Stimulated activated CD8-positive, alpha-beta memory T cell treated with anti-CD3 and anti-CD28 coated beads, Interleukin-7, amount 100 ng/mL, for 1 hour (primary cell): Measurements from ENCODE around the gene MOB2.

Experiments used
- DNase-seq, 2 donors: peaks; one replicate each; pipeline ENCODE4 v3.0.0-alpha.2; 2020; ENCODE audit warnings: low read depth in 2 of 2

The MOB2 gene

DNA sequence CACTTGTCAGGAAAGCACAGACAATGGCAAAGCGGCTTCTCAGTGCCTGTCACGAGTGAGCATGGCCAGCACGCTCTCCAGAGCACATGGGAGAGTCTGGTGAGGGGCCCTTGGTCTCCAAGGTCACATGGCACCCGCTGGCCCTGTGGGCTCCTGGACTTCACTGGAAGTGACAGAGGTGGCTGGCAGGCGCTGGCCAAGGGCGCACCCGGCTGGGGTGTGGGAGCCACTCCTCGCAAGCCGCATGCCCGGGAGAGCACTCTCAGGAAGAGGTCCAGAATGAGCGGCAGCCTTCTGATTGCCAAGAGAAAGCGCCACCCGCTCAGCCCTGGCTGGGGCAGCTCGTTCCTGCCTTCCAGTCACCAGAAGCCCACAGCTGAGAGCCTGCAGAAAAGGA is 17.1 kb upstream of the MOB2 start:
- no peak for DNase-seq

DNA sequence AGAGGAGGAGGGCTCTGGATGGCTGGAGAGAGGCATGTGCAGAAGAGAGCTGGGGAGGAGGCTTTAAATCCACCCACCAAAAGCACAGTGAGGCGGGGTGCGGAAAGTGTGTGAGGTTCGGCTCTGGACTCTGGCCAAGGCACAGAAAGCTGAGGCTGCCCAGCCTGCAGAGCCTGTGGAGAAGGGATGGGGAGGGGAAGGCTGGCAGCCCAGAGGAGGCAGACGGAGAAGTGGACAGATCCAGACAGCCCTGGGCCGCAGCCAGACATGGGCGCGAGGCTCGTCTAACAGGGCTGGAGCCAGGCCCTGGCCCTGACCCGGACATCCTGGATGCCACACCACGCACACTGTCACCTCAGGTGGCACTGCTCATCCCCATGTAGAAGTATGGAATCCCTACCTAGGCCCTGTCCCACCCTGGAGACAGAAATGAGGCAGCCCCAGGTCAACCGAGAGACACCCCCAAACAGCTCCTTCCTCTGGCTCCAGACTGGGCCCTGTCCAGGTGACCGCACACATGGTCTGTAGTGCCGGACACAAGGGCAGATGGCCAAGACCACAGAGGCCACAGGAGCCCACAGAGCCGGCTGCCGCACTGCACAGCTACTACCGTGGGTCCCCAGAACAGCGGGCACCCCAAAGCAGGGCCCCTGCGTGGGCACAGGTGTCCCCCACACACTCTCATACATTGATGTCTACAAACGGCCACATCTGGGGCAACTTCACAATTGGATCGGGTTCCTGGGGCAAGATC is 16.6 kb upstream of the MOB2 start:
- DNase-seq = no peak

DNA sequence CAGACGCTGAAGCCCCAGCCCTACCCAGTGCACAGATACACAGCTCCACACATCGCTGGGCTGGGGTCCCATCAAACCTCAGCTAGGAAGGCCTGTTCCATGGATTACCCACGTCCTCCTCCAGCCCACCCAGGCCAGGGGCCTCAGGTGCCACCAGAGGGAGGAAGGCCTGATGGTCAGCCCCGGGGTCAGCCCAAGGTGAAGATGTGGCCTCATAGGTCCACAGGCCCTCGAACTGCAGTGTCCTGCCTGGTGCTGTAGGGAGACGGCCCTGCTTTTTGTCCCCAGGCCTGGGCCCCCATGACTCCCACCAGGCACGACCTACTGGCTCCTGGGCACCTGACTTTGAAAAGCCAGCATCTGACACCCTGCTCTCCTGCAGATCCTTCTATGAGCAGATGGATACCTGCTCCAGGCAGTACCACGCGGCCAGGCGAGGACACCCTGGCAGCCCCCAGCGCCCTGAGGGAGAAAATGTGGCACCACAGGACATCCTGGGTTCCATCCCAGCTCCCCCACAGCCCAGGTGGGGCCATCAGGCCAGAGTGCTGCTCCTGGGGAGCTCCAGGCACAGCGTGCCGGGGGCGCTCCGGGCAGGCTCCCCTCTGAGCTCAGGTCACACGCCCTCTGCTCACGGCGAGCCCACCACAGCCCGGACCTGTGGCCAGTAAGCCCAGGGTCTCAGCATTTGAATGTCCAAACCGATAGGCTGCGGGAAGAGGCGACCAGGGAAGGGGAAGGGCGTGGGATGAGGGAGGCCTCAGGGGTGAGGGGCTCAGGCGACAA is 15.8 kb upstream of the MOB2 start:
- no peak for DNase-seq

DNA sequence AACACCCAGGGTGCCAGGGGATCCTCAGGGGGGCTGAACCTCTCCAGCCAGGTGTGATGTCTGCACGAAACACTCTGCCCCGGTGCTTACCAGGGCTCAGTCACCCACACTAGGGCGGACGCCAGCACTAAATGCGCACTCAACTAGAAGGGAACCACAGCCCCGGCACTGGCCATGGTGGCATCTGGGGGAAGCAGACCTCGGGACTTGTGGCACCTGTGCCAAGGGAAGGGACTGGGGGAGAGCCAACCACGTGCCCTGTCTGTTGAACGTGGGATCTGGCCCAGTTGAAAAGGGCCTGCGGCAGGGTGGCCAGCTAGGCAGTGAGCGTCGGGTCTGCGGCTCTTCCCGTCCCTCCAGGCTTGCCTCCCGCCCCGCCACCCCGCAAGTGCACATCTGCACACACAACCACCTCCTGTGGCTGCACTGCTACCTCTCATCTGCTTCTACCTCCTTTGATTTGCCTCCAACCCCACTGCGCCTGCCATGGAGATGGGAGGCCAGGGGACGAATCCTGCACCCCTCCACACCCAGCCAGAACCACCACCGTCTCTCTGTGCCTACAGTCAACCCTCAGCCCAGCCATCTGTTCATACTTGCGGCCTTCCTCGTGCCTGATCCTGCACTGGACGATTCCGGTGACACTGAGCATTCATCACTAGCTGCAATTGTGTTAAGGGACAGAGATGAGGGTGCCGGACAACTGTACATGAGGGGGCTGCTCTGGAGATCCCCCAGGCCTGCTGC is 15.0 kb upstream of the MOB2 start:
- DNase-seq = no peak

DNA sequence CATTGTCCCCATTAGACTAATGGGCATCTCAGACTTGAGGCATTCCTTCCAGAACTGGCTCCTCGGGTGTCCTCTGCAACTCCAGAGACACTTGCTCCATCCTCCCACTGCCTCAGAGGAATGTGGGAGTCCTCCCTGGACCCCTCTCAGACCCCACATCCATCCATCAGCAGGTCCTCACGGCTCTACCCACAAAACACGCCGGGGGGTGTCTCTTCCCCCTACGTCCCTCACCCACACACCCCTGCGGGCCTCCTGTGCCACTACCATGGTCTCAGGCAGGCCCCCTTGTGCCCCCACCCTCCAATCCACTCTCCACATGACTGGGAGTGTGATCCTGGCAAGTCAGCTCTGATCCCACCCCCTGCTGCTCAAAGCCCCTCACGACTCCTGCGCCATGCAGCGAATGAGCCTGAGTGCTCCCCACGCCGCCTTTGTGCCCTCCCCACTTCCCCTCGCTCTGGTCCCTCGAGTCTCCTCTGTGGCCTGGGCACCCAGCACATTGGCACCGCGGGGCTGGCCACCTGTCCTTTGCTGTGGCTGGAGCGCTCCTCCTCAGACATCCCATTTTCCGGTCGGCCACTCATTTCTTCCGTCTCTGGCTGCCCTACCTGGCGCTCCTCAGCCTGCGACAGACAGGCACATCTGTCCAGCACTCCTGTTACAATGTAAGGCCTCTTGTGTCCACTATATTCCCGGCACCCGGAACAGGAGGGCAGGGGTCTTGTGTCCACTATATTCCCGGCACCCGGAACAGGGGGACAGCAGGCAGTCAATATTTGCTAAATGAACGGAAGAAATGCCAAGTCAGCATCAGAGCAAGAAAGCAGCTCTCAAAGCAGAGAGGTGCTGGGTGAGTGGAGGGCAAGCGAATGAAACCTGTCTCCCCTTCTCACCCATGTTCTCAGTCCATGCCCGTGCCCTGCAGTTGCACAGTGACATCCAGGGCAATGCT is 14.2 kb upstream of the MOB2 start:
- no peak for DNase-seq

DNA sequence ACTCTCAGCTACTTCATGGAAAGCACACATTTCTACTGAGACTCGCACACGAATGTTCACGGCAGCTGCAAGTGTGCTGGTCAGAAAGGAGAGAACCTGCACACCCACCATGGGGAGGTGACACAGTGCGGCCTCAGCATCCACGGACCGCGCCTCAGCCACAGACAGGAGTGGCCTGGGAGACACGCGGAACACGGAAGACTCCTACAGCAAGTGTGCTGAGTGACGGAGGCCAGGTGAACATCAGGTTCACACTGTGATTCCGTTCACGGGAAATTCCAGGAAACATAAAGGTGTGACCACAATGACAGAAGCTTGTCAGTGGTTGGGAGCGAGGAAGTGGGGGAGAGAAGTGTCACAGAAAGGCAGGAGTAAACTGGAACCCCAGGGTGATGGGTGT is 13.3 kb upstream of the MOB2 start:
- DNase-seq = no peak

DNA sequence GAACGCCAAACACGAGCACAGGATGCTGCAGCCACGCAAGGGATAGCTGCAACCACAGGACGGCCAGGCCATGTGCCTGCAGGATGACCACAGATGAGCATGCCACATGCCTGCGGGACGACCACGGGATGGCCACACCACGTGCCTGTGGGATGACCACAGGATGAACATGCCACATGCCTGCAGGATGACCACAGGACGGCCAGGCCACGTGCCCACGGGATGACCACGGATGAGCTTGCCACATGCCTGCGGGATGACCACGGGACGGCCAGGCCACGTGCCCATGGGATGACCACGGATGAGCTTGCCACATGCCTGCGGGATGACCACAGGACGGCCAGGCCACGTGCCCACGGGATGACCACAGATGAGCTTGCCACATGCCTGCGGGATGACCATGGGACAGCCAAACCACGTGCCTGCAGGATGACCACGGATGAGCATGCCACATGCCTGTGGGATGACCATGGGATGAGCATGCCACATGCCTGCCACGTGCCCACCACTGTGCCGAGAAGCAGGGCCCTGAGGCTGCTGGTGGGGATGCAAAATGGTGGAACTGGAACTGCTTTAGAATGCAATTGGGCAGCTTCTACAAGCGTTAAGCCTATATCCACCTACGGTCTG is 12.8 kb upstream of the MOB2 start:
- no peak for DNase-seq

DNA sequence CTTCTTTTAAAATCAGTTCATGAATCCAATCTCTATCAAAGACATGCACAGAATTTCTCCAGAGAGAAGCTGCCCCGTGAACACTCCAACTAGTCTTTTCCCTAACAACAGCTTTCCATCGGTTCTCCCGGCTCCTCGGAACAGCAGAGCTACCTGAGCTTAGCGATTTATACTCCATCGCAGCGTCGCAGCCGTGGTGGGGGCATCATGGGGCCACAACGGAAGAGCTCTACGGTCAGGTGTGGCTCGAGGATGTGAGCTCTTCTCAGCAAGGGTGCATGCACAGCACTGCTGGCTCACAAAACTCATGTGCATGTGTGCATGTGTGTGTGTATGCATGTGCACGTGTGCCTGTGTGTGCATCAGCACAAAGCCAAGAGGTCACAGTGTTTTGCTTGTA is 11.7 kb upstream of the MOB2 start:
- no peak for DNase-seq

DNA sequence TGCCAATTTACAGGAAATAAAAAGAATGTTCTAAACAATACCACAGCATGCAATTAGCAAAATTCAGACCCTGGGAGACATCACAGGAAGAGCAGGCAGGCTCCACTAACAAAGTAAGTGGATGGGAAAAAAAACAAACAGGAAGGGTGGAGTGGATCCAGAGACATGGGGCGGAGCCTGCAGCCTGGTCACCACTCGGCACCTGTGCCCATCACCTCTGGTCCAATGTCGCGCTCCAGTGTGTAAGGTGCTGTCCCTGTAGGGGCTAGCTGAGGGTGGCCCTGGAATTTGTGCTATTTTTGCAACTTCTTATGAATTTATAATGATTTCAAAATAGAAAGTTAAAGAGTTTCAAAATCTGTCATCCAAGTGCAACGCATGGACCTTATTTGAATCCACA is 11.0 kb upstream of the MOB2 start:
- DNase-seq = no peak

DNA sequence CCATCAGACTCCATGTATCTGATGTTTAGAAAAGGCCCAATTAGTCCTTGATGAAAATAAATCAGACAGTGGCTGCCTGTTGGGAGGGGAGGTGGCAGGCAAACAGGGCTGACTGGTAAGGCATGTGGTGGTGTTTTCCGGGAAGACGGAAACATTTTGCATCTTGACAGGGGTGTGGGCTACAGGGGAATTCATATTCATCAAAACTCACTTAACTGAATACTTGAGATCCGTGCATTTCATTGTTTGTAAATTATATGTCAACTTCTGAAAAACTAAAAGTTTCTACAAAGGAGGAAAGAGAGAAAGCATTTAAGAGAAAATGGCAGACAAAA is 10.1 kb upstream of the MOB2 start:
- DNase-seq = no peak

DNA sequence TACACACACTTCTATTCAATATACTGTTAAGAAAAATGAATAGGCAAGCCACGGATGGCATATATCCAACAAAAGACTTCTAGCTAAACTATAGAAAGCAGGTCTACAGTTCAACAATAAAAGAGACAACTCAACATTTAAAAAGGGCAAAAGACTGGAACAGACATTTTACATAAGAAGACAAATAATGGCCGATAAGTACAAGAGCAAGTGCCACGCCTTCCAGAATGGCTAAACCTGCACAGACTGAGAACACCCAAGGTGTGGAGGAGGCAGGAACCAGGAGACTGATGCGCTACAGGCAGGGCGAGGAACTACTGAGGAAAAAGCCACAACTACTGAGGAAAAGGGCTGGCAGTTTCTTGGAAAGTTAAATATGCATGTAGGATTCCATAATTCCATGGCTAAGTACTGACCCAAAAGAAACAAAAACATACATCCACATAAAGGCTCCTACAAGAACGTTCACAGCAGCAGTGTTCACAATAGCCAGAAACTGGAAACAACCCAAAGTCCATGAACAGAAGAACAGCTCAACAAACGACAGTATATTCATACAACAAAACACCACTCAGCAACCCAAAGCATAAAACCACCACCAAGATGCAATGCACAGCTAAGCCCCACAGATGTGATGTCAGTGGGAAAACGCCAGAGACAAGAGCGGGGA is 9.6 kb upstream of the MOB2 start:
- no peak for DNase-seq

DNA sequence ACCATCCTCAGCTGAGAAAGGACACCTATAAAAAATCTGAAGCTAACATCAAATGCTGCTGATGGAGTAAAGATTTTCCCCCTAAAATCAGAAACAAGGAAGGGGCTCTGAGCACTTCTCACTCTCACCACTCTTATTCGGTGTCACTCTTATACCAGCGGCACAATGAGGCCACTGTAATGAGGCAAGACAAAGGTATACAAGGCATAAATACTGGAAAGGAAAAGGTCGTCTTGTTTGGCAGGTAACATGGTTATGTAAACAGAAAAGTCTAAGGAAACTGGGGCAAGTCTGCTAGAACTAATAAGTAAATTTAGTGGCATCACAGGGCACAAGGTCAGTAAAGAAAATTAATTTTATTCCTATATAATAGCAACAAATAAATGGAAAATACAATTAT is 8.1 kb upstream of the MOB2 start:
- DNase-seq = no peak

DNA sequence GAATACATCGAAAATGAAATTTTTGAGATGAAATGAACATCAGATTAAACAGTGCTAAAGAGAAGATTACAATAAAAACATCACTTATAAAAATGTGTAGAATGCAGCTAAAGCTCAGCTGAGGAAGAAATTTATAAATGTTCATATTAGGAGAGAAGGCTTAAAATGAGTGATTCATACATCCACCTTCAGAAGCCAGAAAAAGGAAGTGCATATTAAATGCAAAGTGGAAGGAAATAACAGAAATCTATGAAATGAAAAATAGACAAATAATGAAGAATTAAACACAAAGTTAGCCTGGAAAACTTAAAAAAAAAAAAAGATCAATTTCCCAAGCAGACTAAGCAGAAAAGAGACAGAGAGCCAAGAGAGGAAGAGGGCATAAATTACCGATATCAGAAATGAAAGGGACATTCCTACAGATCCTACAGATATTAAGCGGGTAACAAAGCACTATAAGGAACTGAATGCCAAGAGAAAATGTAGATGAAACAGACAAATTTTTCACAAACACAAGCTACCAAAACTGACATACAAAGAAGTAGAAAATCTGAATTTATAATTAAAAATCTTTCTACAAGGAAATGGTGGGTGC is 7.2 kb upstream of the MOB2 start:
- DNase-seq = no peak

DNA sequence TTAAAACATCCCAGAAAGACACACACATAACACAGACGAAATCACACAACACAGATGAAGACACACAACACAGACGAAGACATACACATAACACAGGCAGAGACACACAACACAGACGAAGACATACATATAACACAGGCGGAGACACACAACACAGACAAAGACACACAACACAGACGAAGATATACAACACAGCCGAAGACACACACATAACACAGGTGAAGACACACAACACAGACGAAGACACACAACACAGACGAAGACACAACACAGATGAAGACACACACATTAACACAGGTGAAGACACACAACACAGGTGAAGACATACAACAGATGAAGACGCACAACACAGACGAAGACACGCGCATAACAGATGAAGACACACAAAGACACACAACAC is 4.8 kb upstream of the MOB2 start:
- DNase-seq = no peak

DNA sequence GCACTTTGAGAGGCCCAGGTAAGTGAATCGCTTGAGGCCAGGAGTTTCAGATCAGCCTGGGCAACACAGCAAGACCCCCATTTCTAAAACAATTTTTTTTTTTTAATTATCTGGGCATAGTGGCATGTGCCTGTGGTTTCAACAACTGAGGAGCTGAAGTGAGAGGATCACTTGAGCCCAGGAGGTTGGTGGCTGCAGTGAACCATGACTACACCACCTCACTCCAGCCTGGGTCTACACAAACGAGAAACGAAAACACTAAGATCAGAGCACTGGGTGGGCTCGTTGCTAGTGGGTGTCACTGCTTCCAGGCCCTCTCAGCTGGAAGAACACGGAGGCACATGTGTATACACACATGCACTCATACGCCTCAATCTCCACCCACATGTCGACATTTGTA is 4.1 kb upstream of the MOB2 start:
- no peak for DNase-seq

DNA sequence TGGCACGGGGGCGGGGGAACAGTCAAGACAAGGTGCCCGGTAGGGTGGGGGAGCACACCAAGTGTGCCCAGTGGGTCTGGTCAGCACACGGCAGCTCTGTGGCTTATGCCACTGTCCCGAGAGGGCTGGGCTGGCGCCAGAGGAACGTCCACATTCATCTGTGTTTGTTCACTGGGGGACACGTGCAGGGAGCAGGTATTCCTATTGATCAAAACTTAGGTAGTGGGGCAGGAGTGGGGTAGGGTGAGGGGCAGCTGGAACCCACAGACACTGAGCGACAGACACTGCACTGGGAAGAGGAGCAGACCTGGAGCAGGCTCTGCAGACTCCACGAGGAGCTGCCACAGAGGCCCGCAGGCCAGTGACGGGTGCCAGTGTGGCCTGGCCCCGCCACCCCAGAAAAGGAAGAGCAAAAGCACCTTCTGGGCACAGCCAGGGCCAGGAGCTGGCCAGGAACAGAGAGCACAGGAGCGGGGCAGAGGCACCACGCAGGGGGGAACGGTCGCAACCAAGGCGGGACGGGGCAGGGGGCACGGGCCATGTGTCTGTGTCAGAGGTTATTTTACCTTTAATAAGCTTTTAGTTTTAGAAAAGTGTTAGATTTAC is 2.1 kb upstream of the MOB2 start:
- DNase-seq = no peak

DNA sequence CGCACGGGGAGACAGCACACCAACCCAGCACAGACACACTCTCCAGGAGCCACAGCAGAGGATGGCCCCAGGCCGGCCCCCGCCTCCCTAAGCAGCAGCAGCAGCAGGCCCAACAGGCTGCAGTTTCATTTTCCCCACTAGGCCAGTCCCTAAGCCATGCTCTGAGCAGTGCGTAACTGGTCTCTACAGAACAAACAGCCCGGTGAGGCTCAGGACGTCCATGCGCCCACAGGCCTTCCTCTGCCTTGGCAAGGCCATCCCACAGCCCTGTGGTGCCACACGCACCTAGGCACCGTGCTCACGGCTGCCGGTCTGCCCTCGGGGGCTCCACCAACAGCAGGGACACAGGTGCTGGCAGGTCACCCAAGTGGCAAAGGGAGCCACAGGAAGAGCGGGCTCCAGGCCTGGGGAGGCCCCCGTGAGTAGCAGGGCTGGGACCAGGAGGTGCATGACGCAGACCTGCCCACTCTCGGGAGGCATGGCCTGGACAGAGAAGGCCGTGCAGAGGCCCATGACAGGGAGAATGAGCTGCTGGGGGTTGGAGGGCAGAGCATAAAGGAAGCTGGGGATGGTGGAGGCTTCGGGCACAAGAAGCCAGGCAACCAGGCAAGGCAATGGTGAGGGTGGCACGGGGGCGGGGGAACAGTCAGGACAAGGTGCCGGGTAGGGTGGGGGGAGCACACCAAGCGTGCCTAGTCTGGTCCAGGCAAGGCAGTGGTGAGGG is 1.4 kb upstream of the MOB2 start:
- no peak for DNase-seq

DNA sequence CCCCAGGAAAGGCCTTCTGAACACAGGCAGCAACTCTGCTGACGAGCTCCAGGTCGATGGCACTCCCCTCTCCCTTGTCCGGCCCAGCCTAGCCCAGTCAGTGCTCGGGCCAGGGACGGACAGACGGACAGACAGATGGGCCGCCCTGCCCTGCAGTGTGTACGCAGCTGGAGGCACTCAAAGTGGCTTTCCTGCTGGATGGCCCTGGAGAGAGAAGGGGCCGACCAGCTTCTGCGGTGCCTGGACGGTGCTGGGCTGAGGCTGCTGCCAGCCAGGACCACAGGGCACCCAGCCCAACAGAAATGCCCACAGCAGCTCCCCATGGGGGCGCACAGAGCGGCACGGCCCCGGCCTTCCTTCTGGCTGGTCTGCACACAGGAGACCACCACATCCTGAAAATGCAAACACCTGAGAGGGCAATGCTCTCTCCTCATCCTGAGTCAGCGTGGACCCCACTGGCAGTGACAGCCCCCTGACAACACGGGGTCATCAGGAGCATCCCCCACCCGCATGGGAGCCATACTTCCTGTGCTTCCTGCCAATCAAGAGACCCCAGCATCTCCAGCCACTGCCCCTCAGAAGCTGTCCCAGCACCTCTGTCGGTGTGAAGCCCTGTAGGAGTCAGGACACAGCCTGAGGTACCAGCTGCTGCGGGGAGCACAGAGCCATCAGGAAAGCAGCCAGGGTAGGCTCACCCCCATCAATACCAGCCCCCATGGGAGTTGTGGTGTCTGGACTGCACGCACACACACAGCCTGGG is 692 bp upstream of the MOB2 start:
- DNase-seq = no peak

DNA sequence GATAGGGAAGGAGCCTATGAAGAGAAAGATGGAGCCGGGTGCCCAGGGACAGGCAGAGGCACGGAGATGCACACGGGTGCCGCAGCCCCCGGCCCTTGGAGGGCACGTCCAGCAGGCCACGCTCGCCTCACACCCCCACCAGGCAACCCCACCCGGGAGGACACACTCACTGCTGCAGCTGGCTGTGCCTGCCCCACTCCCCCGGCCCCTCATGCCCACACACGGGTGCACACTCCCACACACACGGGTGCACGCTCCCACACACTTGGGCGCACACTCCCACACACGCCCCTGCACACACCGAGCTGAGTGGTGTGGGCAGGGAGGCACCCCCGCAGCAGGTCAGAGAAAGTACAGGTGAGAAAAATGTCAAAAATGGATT is 1.1 kb downstream of the MOB2 start:
- DNase-seq = no peak
